CD4-positive, alpha-beta T cell treated with Interleukin-17A for 4 hours (primary cell): ENCODE data around the gene FAM193A.
"Not testable (repeated sequence)": the region's sequence is repeated elsewhere in the genome, so short reads cannot be mapped to it uniquely, and the experiment has no call there.

ENCODE experiments used
- DNase-seq: peaks from one replicate; pipeline ENCODE4 v3.0.0-alpha.2; 2020; ENCODE audit warnings: mixed read lengths

Gene FAM193A

DNA sequence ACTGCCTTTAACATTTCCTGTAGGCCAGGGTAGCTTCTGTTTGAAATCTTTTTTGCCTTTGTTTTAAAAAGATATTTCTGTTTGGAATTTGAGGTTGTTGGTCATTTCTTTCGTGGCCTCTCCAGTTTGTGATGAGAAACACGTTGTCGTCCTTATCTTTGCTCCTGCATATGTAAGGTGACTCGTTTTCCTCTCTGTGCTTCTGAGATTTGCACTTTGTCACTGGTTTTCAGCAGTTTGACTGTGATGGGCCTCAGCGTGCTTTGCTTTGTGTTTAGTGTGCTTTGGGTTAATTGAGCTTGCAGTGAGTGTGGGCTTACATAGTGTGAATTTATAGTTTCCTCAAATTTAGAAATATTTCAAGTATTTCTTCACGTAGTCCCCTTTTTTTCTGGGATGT lies 81.5 kb downstream of the FAM193A start:
- DNase-seq: no peak

DNA sequence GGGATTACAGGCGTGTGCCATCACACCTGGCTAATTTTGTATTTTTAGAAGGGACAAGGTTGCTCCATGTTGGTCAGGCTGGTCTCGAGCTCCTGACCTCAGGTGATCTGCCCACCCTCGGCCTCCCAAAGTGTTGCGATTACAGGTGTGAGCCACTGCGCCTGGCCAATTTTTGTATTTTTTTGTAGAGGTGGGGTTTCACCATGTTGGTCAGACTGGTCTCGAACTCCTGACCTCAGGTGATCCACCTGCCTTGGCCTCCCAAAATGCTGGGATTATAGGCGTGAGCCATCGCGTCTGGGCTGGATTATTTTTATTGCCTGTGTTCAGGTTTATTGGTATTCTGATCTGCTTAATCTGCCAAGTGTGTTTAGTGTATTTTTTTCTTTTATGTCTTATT lies 82.3 kb downstream of the FAM193A start:
- DNase-seq: not testable (repeated sequence)

DNA sequence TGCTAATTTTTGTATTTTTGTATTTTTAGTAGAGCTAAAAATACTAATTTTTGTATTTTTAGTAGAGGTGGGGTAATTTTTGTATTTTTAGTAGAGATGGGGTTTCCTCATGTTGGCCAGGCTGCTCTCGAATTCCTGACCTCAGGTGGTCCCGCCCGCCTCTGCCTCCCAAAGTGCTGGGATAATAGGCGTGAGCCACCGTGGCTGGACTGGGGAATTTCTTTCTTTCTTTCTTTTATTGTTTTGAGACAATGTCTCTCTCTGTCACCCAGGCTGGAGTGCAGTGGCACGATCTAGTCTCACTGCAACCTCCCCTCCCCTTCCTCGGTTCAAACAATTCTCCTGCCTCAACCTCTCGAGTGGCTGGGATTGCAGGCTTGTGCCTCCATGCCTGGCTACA lies 83.0 kb downstream of the FAM193A start:
- no peak for DNase-seq

DNA sequence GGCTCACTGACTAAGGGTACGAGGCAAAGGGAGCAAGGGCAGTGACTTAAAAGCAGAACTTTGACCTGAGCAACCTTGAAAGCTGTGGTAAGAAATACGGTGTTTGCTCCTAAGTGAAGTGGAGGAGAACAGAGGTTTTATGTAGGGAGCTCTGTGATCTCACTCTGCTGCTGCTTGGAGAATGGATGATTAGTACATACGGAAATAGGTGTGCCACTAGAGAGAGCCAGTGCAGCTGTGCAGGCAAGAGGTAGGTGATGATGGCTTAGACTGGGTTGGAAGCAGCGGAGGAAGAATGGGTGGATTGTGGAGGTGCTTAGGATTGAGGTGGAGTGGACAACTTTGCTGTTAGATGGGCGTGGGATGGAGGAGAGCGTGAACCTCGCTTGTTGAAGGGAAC lies 85.0 kb downstream of the FAM193A start:
- DNase-seq: no peak

DNA sequence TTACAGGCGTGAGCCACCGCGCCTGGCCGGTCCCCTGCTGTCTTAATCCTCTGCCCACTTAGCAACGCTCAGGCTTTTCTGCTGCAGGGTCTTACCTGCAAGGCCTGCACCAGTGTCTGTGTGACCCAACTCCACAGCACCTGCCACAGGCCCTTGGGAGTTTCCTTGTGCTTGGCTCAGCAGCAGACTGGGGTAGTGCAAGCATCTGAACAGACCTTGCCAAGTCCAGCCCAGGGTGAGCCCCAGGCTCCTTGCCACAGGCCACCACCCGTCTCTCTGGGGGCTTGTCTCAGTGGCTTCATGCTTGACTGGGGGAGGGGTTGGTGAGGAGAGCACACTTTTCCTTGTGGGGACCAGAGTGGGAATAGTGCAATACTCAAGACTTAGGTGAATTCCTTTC lies 87.0 kb downstream of the FAM193A start:
- no peak for DNase-seq

DNA sequence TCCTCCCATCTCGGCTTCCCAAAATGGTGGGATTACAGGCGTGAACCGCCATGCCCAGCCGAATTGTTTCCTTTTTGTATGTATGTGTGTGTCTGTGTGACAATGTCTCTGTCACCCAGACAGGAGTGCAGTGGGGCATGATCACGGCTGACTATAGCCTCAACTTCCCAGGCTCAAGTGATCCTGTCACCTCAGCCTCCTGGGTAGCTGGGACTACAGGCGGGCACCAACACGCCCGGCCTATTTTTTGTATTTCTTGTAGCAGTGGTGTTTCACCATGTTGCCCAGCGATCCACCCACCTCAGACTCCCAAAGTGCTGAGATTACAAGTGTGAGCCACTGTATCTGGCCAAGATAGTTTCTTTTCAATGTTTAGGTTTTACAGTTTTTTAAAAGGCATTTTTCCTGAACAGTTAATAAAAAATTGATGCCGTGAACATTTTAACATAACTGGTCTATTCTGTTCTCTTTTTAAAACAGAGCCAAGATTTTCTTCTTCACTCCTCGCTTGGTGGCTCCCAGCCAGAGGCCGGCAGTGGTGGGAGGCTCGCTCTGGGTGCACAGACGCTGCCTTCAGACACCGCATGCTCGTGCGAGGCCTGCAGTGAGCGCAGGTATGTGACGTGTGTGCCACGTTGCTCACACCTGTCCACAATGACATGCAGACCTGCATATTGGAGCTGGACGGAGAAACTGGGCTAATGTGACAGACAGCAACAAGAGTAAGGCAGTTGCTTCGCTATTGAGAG lies 88.5 kb downstream of the FAM193A start:
- no peak for DNase-seq

DNA sequence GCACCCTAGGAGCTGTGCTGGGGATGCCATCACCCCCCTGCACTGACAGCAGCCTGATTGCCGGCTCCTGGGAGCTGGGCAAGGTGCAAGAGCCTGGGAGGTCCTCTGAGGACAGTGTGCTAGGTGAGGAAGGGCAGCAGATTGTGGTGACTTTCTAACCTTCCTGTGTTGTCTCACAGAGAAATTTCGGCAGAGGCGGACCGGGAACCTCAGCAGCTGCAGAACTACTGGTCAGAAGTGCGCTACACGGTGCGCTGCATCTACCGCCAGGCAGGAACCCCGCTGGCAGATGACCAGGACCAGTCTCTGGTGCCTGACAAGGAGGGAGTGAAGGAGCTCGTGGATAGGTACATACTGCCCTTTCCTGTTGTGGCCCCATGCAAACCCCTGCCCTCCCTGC lies 89.8 kb downstream of the FAM193A start:
- no peak for DNase-seq

DNA sequence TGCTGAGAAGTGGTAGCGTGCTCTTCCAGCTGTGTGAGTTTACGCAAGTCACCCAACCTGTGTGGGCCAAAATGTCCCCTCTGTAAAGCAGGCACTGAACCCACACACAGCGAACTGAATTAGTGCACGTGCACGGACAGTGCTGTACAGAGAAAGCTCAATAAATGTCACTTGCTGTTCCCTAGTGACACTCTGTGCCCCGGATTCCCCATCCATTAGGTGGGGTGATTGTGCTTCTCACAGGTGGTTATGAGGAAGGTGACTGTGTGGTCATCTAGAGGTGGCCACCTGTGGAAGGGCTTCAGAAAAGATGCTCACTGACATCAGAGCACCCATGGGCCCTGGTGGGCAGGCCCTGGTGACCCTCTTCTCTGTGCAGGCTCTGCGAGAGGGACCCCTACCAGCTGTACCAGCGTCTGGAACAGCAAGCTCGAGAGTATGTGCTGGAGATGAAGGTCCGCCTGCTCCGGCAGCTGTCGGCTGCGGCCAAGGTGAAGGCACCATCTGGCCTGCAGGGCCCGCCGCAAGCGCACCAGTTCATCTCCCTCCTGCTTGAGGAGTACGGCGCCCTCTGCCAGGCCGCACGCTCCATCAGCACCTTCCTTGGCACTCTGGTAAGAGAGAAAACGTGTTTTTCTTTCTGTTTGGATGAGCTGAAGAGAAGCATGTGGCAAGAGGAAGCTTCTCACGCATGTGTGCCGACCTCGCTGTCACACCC lies 94.3 kb downstream of the FAM193A start:
- DNase-seq: no peak

DNA sequence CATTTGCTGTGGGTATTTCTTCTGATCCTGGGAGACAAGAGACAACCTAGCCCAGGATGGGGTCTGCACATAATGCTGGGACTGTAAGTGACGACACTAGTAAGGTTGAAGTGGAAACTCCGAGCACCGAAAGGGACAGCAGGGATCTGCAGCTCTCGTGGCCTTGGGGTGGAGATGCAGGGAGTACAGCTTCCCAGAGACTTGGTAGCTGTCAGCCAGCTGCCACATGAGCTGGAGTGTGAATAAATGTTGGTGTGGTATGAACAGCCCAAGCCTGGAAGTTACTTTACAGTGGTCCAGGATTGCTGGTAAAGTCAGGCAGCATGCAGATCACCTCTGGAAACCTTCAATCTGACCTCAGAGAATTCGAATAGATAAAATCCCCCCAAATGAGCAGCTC lies 97.6 kb downstream of the FAM193A start:
- DNase-seq: no peak

DNA sequence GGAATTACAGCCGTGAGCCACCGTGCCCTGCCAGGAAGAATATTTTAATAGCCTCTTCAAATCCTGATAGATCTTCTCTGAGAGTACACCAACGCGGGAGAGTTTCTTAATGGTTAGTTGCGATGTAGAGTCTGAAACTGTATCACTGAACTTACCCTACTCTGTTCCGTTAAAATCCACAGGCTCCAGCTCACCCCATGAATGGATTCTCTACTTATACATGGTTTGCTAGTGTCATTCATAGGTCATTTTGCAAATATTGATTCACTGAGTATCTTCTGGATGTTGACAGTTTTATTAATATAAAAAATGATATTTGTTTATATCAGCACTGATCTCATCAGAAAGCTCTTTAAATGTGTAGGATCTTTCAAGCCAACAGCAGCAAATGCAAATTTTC lies 99.9 kb downstream of the FAM193A start:
- no peak for DNase-seq

DNA sequence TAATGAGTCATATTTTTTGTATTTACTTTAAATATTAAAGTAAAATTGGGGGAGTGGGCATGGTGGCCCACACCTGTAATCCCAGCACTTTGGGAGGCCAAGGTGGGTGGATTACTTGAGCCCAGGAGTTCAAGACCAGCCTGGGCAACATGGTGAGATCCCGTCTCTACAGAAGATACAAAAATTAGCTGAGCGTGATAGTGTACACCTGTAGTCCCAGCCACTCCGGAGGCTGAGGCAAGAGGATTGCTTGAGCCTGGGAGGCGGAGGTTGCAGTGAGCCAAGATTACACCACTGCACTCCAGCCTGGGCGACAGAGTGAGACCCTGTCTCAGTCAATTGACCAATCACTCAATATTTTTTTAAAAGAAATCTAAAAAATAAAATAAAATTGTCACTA lies 100.5 kb downstream of the FAM193A start:
- not testable (repeated sequence) for DNase-seq

DNA sequence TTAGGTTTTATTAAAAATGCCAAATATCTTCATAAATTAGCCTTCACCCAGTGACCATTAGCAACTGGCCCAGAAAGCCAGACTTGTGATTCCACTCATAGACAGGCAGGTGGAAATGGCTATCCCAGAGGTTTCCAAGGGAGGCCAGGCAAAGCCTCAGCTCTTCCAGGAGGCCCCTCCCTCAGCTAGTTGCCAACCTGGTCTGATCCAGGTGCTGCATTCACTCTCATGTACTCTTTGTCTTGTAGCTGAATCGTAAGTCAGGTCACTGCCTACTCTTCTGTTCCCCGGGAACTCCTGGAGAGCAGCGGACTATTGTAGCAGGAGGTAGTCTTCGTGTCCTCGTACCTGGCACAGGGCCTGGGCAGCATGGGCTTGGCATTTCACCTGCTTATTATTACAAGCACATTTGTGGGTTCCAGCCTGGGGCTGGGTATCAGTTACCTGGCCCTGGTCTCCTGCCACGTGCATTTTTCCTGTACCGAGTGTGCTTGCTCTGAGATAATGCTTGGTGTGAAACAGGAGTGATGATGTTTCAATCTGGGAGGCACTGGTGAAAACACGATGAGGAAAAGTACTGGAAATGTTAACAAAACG lies 101.6 kb downstream of the FAM193A start:
- no peak for DNase-seq

DNA sequence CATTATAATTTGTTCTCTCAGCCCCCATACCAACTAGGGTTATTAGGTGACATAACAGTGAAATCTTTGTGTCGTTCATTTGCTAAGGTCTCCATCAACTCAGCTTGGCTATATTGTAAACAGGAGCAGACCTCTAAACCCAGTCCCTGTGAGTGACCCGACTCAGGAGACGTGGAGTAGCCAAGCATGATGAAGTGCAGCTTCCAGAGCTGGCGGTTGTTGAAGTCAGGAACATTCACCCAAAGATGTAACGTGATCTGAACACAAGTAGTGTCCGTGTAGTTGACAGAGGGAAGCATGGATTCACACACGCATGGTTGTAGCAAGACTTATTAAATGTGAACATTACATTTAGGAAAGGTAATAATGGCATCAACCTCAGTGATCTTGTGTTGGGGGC lies 102.3 kb downstream of the FAM193A start:
- no peak for DNase-seq

DNA sequence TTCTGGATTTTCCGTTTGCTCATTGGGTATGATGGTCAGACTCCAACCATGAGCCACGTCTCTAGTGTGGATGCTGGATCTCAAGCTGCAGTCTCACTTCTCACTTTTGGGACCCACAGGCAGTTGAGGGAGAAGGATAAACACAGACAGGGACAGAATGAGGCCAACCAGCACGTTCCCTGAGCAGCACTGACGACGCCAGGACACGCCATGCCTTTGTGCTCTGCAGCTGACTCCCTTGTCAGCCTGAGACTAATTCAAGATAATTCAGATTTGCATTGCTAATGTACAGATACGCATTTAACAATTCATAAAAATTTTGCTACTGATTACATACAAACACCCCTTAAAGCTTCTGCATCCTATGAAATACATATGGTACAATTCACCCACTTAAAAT lies 106.5 kb downstream of the FAM193A start:
- no peak for DNase-seq

DNA sequence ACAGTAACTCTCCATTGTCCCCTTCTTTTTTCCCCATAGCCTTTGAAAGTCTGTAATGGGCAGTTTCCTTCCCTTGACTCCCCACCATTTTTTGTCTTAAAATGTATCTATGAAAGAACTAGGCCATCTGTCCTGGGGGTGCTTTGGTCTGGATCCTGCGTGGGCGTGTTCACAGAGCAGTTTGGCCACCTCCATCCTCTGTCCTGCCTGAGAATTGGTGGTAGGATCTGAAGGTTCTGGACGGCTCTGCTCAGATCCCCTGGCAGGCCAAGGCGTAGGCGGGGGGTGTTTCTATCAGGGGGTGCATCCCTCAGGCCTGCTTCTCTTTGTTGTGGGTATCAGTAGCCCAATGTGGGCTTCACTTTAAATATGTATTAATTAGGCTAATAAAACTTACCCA lies 107.1 kb downstream of the FAM193A start:
- DNase-seq: no peak

DNA sequence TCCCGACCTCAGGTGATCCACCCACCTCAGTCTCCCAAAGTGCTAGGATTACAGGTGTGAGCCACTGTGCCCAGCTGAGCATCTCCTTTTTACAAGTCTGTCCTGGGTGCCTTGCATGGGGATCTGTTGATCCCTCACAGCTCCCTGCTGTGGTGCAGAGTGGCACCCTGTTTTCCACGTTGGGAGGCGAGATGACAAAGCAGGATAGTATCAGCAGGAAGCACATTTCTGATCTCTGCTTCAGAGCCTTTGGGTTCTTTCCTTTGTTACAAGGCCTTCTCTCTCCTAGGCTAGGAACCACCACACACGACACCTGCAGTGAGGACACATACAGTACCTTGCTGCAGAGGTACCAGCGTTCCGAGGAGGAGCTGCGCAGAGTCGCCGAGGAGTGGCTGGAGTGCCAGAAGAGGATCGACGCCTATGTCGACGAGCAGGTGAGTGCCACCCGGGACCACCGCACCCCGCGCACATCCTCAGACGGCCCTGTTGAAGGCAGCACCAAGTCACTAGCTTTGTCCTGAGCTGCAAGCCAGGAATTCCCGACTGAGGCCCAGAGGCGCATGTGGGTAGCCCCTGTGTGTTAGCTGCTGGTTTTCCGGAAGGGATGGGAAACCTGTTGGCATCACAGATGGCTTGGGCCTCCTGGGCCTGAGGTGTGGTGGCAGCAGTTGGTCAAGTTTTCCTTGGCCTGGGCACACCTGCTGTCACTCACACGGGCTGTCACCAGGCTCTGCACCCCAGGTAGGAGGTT lies 110.1 kb downstream of the FAM193A start:
- DNase-seq: no peak

DNA sequence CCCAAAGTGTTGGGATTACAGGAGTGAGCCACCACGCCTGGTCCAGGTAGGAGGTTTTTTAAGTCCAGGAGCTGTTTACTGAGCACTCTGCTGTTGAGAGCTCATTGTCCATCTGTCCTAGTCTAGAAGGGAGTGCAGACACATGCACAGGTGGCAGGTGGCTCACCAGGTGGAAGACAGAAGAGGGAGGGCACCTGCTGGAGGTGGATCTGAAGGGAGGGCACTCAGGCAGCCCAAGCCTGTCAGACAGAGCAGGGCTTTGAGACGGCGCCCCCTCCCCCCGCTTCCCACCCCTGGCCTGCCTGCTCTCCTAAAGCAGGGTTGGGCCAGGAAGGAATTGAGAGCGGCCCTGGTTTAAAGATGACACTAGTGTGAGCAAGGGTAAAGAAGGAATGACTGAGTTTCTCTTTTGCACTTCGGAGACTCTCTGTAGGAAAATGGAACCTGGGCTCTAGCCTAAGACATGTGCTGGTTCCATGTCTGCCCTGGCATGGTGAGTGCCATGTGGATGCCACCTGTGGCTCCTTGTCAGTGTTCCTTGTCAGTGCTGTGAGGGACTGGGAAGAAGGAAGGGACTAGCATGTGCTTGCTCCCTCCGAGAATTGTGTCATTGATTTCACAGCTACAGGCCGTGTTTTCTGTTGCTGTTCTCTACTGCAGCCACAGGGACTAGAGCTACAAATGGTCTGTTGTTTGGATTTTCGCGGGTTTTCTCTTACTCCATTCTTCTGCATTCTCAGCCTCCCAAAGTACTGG lies 111.1 kb downstream of the FAM193A start:
- DNase-seq: no peak

DNA sequence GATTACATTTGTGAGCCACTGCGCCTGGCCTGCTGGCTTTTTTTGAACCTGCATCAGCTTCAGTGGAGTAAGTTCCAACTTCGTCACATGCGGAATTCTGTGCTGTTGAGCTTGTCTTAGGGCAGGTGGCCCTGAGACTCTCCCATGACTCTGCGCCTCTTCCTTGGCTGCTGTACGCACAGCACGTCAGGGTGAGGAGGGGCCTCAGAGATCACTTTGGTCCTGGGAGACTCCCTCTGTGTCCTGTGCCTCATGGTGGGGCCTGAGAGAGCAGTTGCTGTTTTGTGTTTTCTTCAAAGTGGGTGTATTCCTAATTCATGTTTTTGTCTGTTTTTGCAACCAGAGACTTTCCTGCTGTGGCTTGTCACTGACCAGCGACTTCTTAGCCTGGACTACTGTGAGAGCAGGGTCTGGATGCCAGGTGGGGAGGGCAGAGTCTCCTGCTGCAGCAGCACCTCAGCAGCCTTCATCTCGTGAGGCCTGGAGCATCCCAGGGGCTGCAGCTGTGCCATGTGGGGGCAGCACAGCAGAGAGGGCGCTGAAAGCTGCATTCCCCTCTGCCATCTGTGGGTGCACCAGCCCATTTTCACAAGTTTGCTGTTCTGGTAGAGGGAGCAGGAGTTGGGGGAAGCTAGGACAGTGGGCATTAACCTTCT lies 111.8 kb downstream of the FAM193A start:
- no peak for DNase-seq

DNA sequence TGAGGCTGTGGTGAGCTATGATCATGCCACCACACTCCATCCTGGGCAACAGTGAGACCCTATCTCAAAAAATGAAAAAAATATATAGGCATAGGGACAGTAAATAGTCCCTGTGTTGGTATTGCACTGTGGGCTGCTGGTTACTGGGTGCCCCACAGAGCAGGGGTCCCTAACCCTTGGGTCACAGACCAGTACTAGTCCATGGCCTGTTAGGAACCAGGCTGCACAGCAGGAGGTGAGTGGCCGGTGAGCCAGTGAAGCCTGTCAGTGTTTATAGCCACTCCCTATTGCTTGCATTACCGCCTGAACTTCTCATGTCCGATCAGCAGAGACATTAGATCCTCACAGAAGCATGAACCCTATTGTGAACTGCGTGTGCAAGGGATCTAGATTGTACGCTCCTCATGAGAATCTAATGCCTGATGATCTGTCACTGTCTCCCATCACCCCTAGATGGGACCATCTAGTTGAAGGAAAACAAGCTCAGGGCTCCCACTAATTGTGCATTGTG lies 113.2 kb downstream of the FAM193A start:
- DNase-seq: no peak

DNA sequence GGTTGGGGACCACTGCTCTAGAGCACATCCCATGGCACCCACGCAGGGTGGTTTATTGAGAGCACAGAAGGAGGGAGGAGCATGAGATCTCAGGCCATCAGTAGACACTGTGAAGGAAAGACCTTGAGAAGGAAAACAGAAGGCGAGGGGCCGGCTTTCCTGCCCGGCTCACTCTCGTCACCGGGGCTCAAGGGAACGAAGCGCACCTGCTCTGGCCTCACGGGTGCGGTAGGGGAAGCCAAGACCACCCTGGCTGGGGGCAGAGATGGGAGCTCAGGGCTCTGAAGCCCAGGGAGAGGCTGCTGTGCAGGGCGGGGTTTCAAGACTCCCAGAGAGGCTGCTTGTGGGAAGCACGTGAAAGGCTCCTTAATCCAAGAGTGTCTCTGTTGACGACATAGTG lies 113.8 kb downstream of the FAM193A start:
- no peak for DNase-seq

DNA sequence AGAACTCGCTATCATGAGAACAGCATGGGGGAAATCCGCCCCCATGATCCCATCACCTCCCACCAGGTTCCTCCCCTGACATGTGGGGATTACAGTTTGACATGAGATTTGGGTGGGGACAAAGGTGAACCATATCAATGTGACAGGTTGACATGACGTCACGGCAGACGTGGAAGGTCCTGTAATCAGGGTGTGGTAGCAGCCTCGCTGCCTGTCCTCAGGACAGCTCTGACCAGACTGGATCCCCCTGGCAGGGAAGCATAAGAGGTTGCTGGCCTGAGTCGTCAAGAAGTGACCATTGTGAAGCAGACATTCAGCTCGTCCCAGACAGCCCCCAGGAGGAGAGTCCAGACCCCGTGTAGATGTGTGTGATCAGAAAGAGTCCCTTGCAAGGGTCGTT lies 115.1 kb downstream of the FAM193A start:
- no peak for DNase-seq

DNA sequence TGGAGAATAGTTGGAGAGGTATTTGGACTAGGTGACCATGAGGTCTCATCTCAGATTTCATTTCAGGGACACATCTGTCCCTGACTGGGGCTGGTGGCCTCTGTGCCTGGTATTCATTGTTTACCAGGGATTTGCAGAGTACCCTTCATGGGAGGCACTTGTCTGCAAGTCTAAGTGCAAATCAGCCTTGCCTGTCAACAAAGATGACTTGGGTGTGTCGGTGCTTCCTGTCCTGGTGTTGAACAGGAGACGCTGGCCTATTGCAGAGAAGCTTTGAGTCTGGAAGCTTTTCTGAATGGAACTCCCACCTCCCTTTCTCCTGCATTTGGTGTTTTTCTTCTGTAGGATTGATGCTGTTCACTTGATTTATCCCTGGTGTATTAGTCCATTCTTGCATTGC lies 115.6 kb downstream of the FAM193A start:
- no peak for DNase-seq
